SU-DHL-6 (cell line): Measurements from ENCODE around the gene COG5.

Experiments
- H2AFZ ChIP-seq: fragments of 200-600 bp; sonication (generic); 2 replicates; pipeline ENCODE4 v1.6.1; 2014; ENCODE audit warnings: low read depth, mild to moderate bottlenecking, moderate library complexity, mixed read lengths, antibody characterized with exemption, low read length; ENCODE audit not compliant: severe bottlenecking
- H3F3A ChIP-seq: fragments of 200-600 bp; shearing (Covaris generic); 2 replicates; pipeline ENCODE4 v1.6.0; 2016; ENCODE audit warnings: antibody characterized with exemption, mild to moderate bottlenecking; ENCODE audit not compliant: insufficient read depth
- H3K27ac ChIP-seq: fragments of 200-600 bp; sonication (generic); 2 replicates; pipeline ENCODE4 v1.5.1; 2016; ENCODE audit warnings: low read depth, mild to moderate bottlenecking, low read length, moderate library complexity, mixed read lengths
- H3K27me3 ChIP-seq: fragments of 200-600 bp; sonication (generic), shearing (Covaris generic); 2 replicates; pipeline ENCODE4 v1.6.0; 2014; ENCODE audit warnings: mild to moderate bottlenecking, low read length
- H3K36me3 ChIP-seq: fragments of 200-600 bp; sonication (generic); 2 replicates; pipeline ENCODE4 v1.6.1; 2014; ENCODE audit warnings: mild to moderate bottlenecking, low read length, mixed read lengths
- H3K4me2 ChIP-seq: fragments of 300-600, 200-600 bp; shearing (Covaris generic), sonication (generic); 2 replicates; pipeline ENCODE4 v1.6.0; 2014; ENCODE audit warnings: low read length, low read depth, mild to moderate bottlenecking; ENCODE audit not compliant: poor library complexity, severe bottlenecking
- H3K4me3 ChIP-seq: fragments of 200-600 bp; sonication (generic); 2 replicates; pipeline ENCODE4 v1.5.1; 2014; ENCODE audit warnings: antibody characterized with exemption, low read length, mild to moderate bottlenecking, mixed read lengths; ENCODE audit not compliant: insufficient read depth, poor library complexity, severe bottlenecking
- H3K79me2 ChIP-seq: fragments of 200-600 bp; sonication (generic); 2 replicates; pipeline ENCODE4 v1.6.1; 2014; ENCODE audit warnings: mild to moderate bottlenecking, low read length, moderate library complexity; ENCODE audit not compliant: insufficient read depth
- H3K9ac ChIP-seq: fragments of 200-600 bp; sonication (generic); 2 replicates; pipeline ENCODE4 v1.7.0; 2014; ENCODE audit warnings: mild to moderate bottlenecking, low read length
- H3K9me2 ChIP-seq: fragments of 200-600 bp; sonication (generic); replicated peaks from 2 replicates; pipeline ENCODE4 v1.6.1; 2014; ENCODE audit warnings: low read length; ENCODE audit not compliant: insufficient read depth
- H3K9me3 ChIP-seq: fragments of 200-600 bp; sonication (generic); 2 replicates; pipeline ENCODE4 v1.6.1; 2014; ENCODE audit warnings: low read length, mixed read lengths; ENCODE audit not compliant: insufficient read depth
- H4K20me1 ChIP-seq: fragments of 200-600 bp; sonication (generic); 2 replicates; pipeline ENCODE4 v1.6.1; 2014; ENCODE audit warnings: low read depth, mild to moderate bottlenecking, antibody characterized with exemption, low read length, moderate library complexity, mixed read lengths
- CTCF ChIP-seq: fragments of 200-600 bp; sonication (generic); IDR thresholded peaks from one replicate; pipeline ENCODE4 v1.5.1; 2017; ENCODE audit warnings: antibody characterized with exemption, mild to moderate bottlenecking, low read length, moderate library complexity; ENCODE audit not compliant: insufficient read depth, poor library complexity, severe bottlenecking
- EZH2phosphoT487 ChIP-seq: fragments of 200-600 bp; sonication (generic), shearing (Covaris generic); conservative IDR thresholded peaks from 2 replicates; pipeline ENCODE4 v1.6.1; 2018; ENCODE audit warnings: mild to moderate bottlenecking, antibody characterized with exemption, low read length, moderate library complexity, mixed read lengths

Gene COG5

GRCh38 chr7:107580716-107581383, 17.1 kb upstream of the COG5 start:
- Histone ChIP-seq H3K4me2 (peak overlapping the region; percentile 87), H3F3A (peaks cover 16% of the 10 kb centered on the region), H3K4me3 (peak overlapping the region; percentile 96), H3K36me3 (peaks cover 11% of the 10 kb centered on the region; the same call in 1 of the 2 replicates), H3K27me3 (no peaks in the 10 kb centered on the region), H2AFZ (peak overlapping the region; percentile 91), H3K9ac (peak overlapping the region; percentile 84), H3K27ac (peak overlapping the region; percentile 38), H4K20me1 (no peaks in the 10 kb centered on the region), H3K9me3 (no peaks in the 10 kb centered on the region), H3K79me2 (peaks cover 21% of the 10 kb centered on the region; the same call in 1 of the 2 replicates), H3K9me2 (no peaks in the 10 kb centered on the region)
- TF ChIP-seq CTCF (no peak), EZH2phosphoT487 (no peak)

- H3F3A ChIP-seq, result peaks cover 21% of the 10 kb centered on the region
- H3K27ac ChIP-seq, result peak within 1 kb of the TSS; percentile 38
- H3K36me3 ChIP-seq, result peaks cover 11% of the 10 kb centered on the region; the same call in 1 of the 2 replicates
- peak within 1 kb of the TSS; percentile 87 for H3K4me2 ChIP-seq
- H3K9ac ChIP-seq, result peak within 1 kb of the TSS; percentile 84
- H3K27me3 ChIP-seq, result no peaks in the 10 kb centered on the region
- H2AFZ ChIP-seq, result peak within 1 kb of the TSS; percentile 91
- no peaks in the 10 kb centered on the region for H3K9me3 ChIP-seq
- no peaks in the 10 kb centered on the region for H3K9me2 ChIP-seq
- TF ChIP-seq EZH2phosphoT487 (no peak), CTCF (peak; percentile 9)
- no peaks in the 10 kb centered on the region for H4K20me1 ChIP-seq
- peak within 1 kb of the TSS; percentile 96 for H3K4me3 ChIP-seq
- peaks cover 21% of the 10 kb centered on the region; the same call in 1 of the 2 replicates for H3K79me2 ChIP-seq
Measured at GRCh38 chr7:107579885-107580715, 16.4 kb upstream of the COG5 start, which contains the start of gene BCAP29. BCAP29 (plus strand) TSS chr7:107580246; CDS start chr7:107580773, 527 bp downstream.

- Histone ChIP-seq H3K4me2 (peak overlapping the region; percentile 87), H3F3A (peaks cover 25% of the 10 kb centered on the region), H3K9ac (peak overlapping the region; percentile 84), H3K9me2 (no peaks in the 10 kb centered on the region), H4K20me1 (no peaks in the 10 kb centered on the region), H2AFZ (peak overlapping the region; percentile 91), H3K27ac (peak overlapping the region; percentile 38), H3K27me3 (no peaks in the 10 kb centered on the region), H3K4me3 (peak overlapping the region; percentile 96), H3K79me2 (peaks cover 21% of the 10 kb centered on the region; the same call in 1 of the 2 replicates), H3K36me3 (peaks cover 11% of the 10 kb centered on the region; the same call in 1 of the 2 replicates), H3K9me3 (no peaks in the 10 kb centered on the region)
- no peak for TF ChIP-seq CTCF
- no peak for TF ChIP-seq EZH2phosphoT487
Measured at GRCh38 chr7:107579554-107579884, 15.8 kb upstream of the COG5 start.
